Measurements from ENCODE around the gene HMGB3.
"Not testable (repeated sequence)": the region's sequence is repeated elsewhere in the genome, so short reads cannot be mapped to it uniquely, and the experiment has no call there.

The HMGB3 gene

GRCh38 chrX:150959557-150959956 is 23.6 kb upstream of the HMGB3 start:
- no peaks in the 10 kb centered on the region for H3K27me3 ChIP-seq (ENCODE audit: insufficient read depth, low read depth)
- TF ChIP-seq CTCF (conservative IDR thresholded peaks at IDR 0.05; ENCODE audit: low read depth, low read length), result no peak

GRCh38 chrX:150961631-150962030 is 21.5 kb upstream of the HMGB3 start:
- no peaks in the 10 kb centered on the region for H3K4me1 ChIP-seq (ENCODE audit: low read depth, poor library complexity, severe bottlenecking)
- no peak overlapping the region for H2AFZ ChIP-seq (ENCODE audit: low read depth)
- no peaks in the 10 kb centered on the region for H3K36me3 ChIP-seq (ENCODE audit: insufficient read depth)
- no peak overlapping the region for H3K4me3 ChIP-seq (IDR thresholded peaks at IDR 0.05; ENCODE audit: insufficient read depth, low read depth, low read length)
- no peaks in the 10 kb centered on the region for H3K79me2 ChIP-seq (ENCODE audit: insufficient read depth, low read depth)
- H3K4me2 ChIP-seq, result no peak overlapping the region
- H3K9ac ChIP-seq, result no peak overlapping the region
- TF ChIP-seq CTCF (conservative IDR thresholded peaks at IDR 0.05; ENCODE audit: low read depth, low read length), result no peak
- no peaks in the 10 kb centered on the region for H4K20me1 ChIP-seq (ENCODE audit: insufficient read depth)
- H3K27ac ChIP-seq, result no peak overlapping the region
- H3K27me3 ChIP-seq (ENCODE audit: insufficient read depth, low read depth), result no peaks in the 10 kb centered on the region

More at GRCh38 chrX:150959557-150959956, 23.6 kb upstream of the HMGB3 start:
- Histone ChIP-seq H2AFZ (ENCODE audit: low read depth) (no peak overlapping the region), H4K20me1 (ENCODE audit: insufficient read depth) (no peaks in the 10 kb centered on the region), H3K27ac (no peak overlapping the region), H3K4me3 (IDR thresholded peaks at IDR 0.05; ENCODE audit: insufficient read depth, low read depth, low read length) (no peak overlapping the region), H3K9ac (no peak overlapping the region), H3K79me2 (ENCODE audit: insufficient read depth, low read depth) (no peaks in the 10 kb centered on the region), H3K36me3 (ENCODE audit: insufficient read depth) (no peaks in the 10 kb centered on the region), H3K4me2 (no peak overlapping the region), H3K4me1 (ENCODE audit: low read depth, poor library complexity, severe bottlenecking) (no peaks in the 10 kb centered on the region)

- not testable (repeated sequence) for H3K4me2 ChIP-seq; H3K4me1 ChIP-seq (ENCODE audit: low read depth, poor library complexity, severe bottlenecking); H3K79me2 ChIP-seq (ENCODE audit: insufficient read depth, low read depth); H3K4me3 ChIP-seq (IDR thresholded peaks at IDR 0.05; ENCODE audit: insufficient read depth, low read depth, low read length); H3K27me3 ChIP-seq (ENCODE audit: insufficient read depth, low read depth); H2AFZ ChIP-seq (ENCODE audit: low read depth); H3K27ac ChIP-seq; H4K20me1 ChIP-seq (ENCODE audit: insufficient read depth); H3K36me3 ChIP-seq (ENCODE audit: insufficient read depth); H3K9ac ChIP-seq
Measured at GRCh38 chrX:150964416-150964815, 18.7 kb upstream of the HMGB3 start.

DNA sequence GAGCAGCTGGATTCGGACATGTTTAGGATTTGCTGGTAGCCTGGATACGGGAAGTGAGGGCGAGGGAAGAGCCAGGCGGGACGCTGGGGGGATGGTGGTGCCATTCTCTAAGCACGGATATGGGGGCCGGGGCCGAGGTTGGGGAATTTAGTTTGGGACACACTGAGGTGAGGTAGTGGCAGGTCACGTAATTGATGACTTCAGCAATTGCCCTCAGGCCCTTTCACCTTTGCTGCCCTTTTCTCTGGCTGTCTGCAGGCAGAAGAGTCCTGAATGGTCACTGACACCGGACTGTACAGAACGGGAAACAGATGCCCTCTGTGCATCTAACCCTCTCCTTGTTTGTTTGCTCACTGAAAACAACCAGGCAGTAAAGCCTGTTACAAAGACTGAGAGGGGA is 16.9 kb upstream of the HMGB3 start:
- Histone ChIP-seq H2AFZ (ENCODE audit: low read depth) (no peak overlapping the region), H3K4me3 (IDR thresholded peaks at IDR 0.05; ENCODE audit: insufficient read depth, low read depth, low read length) (no peak overlapping the region), H3K27ac (no peak overlapping the region), H4K20me1 (ENCODE audit: insufficient read depth) (no peaks in the 10 kb centered on the region), H3K4me2 (no peak overlapping the region), H3K79me2 (ENCODE audit: insufficient read depth, low read depth) (no peaks in the 10 kb centered on the region), H3K4me1 (ENCODE audit: low read depth, poor library complexity, severe bottlenecking) (no peaks in the 10 kb centered on the region), H3K36me3 (ENCODE audit: insufficient read depth) (no peaks in the 10 kb centered on the region), H3K27me3 (ENCODE audit: insufficient read depth, low read depth) (no peaks in the 10 kb centered on the region), H3K9ac (no peak overlapping the region)
- no peak for TF ChIP-seq CTCF (conservative IDR thresholded peaks at IDR 0.05; ENCODE audit: low read depth, low read length)

DNA sequence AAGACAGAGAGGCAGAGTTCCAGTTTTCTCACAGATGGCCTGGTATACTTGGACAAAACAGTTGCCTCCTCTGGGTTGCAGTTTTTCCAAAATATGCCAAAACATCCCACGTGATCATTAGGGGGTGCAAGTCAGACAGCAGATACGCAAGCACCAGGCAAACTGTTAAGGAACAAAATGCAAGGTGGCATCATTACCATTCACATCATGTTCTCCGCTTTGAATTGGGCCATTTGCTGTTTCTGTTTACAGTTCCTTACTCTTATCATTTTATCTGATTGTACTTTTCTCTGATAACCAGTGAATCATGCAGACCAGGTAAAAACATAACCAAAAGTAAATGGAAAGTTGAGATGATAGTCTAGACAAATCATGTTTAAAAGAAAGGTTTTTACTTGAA is 16.4 kb upstream of the HMGB3 start:
- TF ChIP-seq CTCF (conservative IDR thresholded peaks at IDR 0.05; ENCODE audit: low read depth, low read length), result no peak
- H3K4me2 ChIP-seq, result no peak overlapping the region
- no peak overlapping the region for H3K27ac ChIP-seq

More for the DNA sequence above, 16.4 kb upstream of the HMGB3 start:
- Histone ChIP-seq H3K79me2 (ENCODE audit: insufficient read depth, low read depth) (no peaks in the 10 kb centered on the region), H3K36me3 (ENCODE audit: insufficient read depth) (no peaks in the 10 kb centered on the region), H3K9ac (no peak overlapping the region), H3K4me1 (ENCODE audit: low read depth, poor library complexity, severe bottlenecking) (no peaks in the 10 kb centered on the region), H3K4me3 (IDR thresholded peaks at IDR 0.05; ENCODE audit: insufficient read depth, low read depth, low read length) (no peak overlapping the region), H4K20me1 (ENCODE audit: insufficient read depth) (no peaks in the 10 kb centered on the region), H3K27me3 (ENCODE audit: insufficient read depth, low read depth) (no peaks in the 10 kb centered on the region), H2AFZ (ENCODE audit: low read depth) (no peak overlapping the region)

All from KMS-11 (cell line).